NCI-H446 treated with DMSO at 0.1 percent for 48 hours (cell line): Measurements from ENCODE around the gene HABP4.
A peak's percentile ranks its signal among the peaks of the same experiment; 100 is the strongest.

Experiments used
- DNase-seq: peaks from one replicate; lab custom pipeline; 2025; lab: John Stamatoyannopoulos, UW

The HABP4 gene, protein sequence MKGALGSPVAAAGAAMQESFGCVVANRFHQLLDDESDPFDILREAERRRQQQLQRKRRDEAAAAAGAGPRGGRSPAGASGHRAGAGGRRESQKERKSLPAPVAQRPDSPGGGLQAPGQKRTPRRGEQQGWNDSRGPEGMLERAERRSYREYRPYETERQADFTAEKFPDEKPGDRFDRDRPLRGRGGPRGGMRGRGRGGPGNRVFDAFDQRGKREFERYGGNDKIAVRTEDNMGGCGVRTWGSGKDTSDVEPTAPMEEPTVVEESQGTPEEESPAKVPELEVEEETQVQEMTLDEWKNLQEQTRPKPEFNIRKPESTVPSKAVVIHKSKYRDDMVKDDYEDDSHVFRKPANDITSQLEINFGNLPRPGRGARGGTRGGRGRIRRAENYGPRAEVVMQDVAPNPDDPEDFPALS

DNA sequence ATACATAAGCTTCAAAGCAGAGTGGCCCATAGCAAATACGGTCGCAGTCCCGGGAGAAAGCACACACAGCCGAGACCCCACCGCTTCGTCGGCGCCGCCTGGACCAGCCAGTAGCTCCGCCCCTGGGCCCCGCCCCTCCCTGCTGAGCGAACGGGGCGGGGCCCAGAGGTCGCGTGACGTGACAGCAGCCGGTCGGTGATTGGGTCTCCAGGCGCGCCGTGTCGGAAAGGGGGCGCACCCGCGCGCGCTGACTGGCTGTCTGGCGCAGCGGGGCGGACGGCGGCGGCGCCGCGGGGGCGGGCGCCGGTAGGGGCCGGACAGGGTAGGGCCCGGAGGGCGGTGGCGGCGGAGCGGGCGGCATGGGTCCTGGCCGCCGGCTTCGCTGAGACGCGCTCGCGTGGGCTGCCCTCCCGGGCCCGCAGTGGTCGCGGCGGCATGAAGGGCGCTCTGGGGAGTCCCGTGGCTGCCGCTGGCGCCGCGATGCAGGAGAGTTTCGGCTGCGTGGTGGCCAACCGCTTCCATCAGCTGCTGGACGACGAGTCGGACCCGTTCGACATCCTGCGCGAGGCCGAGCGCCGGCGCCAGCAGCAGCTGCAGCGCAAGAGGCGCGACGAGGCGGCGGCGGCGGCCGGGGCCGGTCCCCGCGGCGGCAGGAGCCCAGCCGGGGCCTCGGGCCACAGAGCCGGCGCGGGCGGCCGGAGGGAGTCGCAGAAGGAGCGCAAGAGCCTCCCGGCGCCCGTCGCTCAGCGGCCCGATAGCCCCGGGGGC lies at the start of gene HABP4:
Gene HABP4 (plus strand): TSS at position 325 of the 768 bp plus-strand sequence. CDS start 111 bp downstream, at position 436.
- peak; percentile 71 for DNase-seq

DNA sequence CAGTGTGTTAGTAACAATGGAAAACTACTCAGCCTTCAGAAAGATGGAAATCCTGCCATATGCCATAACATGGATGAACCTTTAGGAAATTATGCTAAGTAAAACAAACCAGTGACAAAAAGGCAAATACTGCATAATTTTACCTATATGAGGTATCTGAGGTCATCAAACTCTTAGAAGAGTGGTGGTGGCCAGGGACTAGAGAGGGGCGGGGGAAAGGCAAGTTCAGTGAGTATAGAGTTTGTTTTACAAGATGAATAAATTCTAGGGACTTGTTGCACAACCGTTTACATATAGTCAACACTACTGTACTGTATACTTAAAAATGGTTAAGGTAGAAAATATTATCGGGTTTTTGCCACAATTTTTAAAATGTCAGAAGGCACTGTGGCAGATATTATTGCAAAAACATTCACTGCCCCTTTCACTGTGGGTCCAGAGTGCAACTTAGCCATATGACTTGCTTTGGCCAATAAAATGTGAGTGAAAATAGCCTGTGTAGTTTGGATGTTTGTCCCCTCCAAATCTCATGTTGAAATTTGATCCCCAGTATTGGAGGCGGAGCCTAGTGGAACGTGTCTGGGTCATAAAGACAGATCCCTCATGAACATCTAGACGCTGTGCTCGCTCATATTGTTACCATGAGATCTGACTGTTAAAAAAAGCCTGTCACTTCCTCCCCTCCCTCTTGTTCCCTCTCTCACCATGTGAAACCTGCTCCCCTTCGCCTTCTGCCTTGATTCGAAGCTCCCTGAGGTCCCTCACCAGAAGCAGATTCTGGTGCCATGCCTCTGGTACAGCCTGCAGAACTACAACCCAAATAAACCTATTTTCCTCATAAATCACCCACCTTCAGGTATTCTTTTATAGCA lies 41.3 kb upstream of the HABP4 start:
- no peak for DNase-seq

DNA sequence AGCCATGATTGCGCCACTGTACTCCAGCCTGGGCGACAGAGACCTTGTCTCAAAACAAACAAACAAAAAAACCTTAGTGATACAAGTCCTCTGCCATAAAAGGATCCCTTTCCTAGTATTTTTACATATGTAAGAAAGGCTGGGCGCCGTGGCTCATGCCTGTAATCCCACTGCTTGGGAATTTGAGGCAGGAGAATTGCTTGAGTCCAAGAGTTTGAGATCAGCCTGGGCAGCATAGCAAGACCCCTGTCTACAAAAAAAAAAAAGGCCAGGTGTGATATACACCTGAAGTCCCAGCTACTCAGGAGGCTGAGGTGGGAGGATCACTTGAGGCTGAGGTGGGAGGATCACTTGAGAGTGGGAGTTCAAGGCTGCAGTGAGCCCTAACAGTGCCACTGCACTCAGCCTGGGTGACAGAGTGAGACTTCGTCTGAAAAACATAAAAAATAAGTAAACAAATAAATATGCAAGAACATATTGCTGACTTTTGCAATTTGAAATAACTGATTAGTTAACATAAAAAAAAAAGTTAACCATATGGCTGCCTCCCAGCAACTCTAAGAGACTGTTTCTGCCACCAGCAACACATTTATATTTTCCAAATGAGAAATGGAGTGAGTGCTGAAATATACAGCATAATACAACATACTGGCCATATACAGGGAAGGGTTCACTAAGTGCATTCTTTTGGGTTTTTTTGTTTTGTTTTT lies 38.7 kb upstream of the HABP4 start:
- DNase-seq = no peak

DNA sequence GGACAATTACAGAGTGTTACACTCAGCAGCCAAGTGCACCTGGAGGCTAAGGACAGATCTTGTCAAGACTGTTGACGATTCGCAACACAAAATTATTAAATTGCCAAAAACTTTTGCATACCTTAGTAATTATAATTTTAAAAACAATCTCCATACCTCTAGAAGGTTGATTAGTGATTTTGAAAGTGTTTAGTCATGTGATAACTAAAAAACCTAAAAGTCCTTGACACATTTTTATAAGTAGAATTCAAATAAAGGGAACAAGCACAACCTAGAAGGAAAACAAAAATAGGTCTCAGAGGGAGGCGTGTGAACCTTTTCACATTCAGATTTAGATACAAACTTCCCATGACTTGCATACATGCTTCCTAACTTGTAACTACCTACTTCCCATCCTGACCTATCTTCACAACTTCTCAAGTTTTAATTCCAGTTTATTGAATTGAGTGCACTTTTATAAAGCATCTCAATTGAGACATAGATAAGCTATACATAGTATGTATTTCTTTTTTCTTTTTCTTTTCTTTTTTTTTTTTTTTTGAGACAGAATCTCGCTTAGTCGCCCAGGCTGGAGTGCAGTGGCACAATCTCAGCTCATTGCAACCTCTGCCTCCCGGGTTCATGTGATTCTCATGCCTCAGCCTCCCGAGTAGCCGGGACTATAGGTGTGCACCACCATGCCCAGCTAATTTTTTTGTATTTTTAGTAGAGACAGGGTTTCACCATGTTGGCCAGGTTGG lies 37.6 kb upstream of the HABP4 start:
- no peak for DNase-seq

DNA sequence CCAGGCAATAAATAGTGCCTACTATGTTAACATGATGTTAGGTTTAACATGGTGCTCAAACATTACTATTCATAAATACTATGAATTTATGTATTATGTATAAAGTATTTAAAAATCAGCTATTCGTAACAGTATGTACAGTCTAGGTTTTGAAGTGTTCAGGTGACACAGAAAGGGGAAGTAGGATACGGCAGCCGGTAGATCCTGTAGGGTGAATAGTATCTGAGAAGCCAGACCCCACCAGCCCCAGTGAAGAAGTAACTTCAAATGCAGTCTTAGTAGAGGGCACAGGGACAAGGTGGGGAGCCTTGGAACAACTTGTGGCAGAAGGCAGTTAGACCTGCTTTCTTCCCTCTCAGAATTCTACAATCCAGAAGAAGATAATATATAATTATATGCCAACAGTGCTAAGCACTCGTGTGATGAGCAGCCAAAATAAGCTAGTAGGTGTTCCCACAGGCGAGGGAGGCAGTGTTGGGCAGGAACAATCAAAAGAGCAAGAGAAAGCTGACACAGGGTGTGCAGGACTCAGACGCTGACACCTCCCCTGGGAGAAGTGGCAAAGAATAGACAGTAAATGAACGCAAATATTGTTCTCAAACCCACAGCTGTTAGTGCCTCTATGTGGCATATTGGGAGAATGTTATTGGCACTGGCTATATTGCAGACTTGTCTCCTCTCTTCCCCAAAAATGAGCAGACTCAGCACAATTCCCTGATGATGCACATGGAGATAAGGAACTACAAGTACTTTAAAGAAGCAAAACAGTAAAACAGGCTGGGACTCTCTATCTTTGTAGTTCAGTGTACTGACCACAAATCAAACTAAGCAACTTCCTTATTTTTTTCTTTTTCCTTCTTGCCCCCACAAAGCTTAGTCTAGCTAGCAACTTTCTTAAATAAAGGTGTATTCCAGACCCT lies 36.4 kb upstream of the HABP4 start:
- no peak for DNase-seq

DNA sequence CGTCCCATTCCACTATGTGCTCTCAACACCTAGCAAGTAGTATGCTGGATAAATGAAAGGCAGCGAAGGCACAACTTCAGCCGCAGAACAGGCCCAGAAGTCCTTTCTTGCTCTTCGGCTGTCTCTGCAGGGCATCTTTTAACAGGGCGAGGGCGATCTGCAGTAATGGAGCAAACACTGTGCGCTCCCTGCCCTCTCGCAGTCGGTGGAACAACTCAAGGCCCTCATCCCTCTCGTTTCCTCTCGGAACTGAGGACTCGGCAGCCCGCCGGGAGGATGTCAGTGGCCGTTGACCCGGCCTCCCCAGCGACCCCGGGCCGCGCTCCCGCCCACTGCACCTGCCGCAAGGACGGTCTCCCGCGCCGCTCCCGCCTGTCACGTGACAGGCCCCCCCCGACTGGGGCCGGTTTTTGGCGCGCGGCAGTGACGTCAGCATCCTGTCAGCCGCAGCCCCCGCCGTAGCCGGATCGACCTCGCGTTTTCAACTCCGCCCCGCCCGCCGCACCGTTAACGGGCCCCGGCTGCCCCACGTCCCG lies 32.9 kb upstream of the HABP4 start:
- DNase-seq = peak; percentile 54

DNA sequence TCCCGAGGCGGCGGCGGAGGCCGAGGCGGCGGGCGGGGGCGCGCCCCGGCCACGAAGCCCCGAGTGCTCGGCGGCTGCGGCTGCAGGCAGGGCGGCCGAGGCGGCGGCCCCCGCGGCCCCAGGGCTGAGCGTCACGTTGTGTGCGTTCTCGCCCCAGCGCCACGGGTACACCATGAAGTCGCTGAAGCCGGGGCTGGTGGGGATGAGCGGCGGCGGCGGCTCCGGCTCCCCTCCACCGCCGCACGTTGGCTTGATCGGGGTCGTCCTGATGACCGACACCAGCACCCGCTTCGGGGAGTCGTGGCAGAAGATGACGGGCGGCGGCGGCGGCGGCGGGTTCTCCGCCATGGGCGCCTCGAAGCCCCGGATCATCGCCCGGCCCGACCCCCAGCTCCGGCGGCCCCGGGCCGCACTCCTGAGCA lies 32.3 kb upstream of the HABP4 start:
- no peak for DNase-seq

DNA sequence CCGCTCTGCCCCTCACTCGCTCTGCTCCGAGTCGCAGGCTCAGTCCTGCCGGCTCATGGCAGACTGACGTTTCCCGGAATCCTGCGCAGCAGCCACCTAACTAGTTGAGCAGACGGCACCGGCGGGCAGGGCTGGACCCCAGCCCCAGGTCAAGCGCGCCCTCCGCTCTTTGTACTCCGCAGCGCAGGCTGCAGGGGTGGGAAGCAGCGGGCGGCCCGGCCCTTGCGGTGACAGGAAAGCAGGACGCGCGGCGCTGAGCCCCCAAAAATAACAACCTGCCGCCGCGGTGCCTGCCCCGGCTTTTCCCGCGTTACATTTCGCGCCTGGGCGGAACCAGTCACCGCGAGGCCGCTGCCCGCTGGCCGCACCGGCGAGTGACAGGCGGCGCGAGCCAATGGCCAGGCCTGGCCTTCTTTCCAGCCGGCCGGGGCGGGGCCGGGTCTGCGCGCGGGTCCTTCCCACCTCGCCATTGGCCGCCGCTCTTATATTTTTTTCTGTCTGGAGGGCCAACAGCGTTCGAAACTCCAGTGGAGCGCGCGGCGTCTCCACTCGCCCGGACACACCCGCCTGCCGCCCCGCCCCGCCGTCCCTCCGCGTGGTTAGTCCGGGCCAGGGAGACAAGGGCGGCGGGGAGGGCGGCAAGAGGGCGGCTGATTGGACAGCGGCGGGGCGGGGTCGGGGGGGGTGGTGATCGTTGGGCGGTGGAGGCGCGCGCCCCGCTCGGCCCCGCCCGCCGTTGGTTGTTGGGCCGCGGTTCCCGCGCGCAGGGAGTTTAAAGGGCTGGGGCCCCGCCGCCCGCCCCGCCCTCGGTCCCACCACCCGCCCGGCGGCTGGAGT lies 31.7 kb upstream of the HABP4 start, which contains the start of gene ZNF367:
Gene ZNF367 (minus strand): TSS at position 288 of the 837 bp plus-strand sequence. CDS start 338 bp downstream, outside the sequence.
- DNase-seq = peak; percentile 90

DNA sequence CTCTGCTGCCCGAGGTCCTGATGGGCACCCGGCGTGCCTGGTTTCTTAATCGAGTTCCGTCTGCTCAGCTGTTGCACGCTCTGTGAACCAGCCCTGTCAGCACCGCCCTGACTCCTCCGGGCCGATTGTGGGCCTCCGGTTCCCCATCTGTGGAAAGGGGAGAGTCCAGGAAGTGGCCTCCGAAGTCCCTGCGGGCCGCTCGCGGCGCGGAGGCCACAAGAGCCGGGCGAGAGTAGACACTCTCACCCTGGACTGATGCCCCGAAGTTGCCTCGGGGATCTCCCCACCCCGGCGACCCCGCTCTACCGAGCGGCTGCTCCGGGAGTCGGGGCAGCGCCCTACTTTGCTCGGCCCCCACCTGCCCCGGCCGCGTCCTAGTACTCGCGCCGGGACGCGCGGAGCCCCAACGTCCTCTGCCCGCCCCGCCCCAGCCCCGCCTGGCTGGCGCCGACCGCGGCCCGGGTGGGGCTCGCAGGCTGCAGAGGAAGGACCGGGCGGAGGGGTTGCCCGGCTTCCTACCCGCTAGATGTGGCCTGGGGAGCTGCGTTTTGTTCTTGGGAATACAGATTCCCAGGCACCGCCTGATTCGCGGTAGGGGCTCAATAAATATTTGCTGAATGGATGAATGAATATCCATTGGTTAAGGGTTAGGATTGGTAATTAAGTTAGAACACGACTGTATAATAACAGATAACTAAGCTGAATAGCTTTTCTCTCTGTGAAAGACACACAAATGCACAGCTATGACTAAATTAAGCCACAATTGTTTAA lies 30.9 kb upstream of the HABP4 start:
- peak; percentile 67 for DNase-seq

DNA sequence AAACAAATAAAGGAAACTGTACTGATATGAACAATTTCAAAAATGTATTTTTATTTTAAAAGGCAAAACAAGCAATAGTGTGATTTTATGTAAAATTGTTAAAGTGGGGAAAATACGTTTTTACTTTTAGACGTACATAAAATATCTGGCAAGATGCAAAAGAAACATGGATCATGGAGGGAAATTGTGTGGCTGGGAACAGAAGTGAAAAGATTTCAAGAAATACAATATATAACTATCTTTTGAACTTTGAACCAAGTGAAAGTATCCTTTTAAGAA lies 30.3 kb upstream of the HABP4 start:
- no peak for DNase-seq

DNA sequence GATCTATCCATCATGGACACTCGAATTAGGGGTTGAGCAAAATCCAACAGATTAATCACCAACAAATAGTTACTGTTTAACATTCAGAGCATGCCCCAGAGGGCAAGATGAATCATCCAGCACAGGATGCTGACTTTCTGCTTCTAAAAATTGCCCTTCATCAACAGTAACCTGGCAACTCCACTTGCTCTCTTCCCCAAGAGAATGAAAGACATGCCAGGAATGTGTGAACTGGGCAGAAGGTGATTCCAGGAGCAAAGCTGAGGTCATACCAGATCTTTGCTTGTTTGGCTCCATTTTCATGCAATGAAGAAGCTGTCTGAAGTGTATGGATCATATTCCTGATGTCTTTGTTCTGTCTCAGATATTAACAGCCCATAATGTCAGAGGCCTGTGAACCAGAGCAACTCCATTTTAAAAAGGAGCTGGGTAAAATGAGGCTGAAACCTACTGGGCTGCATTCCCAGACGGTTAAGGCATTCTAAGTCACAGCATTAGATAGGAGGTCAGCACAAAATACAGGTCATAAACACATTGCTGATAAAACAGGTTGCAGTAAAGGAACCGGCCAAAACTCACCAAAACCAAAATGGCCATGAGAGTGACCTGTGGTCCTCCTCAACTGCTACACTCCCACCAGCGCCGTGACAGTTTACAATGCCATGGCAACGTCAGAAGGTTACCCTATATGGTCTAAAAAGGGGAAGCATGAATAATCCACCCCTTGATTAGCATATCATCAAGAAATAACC lies 29.3 kb upstream of the HABP4 start:
- peak; percentile 80 for DNase-seq

DNA sequence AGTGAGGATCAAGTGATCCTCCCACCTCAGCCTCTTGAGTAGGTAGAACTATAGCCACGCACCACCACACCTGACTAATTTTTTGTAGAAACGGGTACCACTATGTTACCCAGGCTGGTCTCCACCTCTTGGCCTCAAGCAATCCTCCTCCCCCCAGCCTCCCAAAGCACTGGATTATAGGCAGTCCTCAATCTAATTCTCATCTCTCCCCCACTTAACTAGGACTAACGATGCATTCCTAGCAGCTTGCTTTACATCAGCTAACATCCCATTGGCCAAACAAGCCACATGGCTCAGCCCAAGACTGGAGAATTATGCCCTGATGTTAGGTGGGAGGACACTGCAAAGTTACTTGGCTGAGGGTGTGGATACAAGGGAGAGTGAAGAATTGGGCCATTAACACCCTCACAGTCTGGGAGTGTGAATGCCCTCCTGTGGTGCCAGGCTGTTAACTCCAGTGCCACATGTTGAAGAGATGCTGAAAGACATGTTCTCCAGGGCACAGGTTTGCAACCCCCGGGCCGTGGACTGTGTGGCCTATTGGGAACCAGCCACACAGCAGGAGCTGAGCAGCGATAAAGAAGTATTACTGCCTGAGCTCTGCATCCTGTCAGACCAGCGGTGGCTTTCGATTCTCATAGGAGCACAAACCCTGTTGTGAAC lies 26.5 kb upstream of the HABP4 start:
- DNase-seq = no peak

DNA sequence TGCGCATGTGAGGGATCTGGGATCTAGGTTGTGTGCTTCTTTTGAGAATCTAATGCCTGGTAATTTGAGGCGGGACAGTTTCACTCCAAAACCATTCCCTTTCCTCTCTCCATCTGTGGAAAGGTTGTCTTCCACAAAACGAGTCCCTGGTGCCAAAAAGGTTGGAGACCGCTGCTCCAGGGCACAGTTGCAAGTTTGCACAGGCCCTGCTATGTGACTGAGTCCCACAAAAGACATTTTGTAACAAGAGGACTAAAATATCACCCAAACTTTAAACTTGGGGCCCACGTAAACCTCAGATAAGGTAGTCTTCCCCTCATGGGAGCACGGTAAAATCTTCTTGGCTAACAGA lies 26.0 kb upstream of the HABP4 start:
- DNase-seq = no peak

DNA sequence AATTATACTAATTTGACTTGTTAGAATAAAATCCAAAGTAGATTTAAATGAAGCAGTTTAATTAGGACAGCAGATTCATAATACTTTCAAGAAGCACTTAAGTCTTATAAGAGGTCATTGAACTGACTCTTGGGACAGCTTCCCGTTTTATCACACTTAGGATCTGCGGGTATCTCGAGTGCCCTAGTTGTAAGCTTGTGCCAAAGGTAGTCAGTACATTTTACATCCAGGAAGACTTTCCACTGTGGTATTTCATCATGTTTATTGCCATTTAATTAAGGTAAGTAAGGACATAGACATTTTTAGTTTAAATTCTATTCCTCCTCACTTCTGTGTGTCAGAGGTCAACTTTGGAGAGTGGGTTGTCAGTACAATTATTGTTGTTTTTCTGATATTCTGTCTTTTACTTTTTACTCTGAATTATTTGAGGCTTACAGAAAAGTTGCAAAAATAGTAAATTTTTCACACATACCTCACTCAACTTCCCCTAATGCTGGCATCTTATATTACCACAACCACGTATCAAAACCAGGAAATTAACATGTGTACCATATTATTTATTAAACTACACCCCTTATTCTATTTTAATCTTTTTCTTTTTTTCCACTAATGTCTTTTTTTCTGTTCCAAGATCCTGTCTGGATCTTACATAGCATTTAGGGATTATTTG lies 24.3 kb upstream of the HABP4 start:
- no peak for DNase-seq

DNA sequence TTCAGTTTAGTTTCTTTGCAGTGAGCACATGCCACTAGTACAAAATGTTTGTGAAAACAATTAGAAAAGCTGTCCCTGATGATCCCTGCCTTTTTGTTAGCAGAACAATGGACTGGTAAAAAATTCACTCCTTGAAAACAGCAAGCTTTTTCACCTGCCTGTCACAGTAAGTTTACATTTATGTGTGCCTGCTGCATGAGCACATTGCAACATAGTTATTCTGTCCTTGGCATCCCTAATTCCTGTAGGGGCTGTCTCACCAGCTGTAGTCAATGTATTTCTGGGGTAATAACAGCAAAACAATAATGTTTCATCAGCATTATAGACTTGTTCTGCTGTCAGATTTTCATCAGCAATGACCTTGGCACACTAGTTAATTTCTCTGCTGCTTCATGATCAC lies 20.2 kb upstream of the HABP4 start:
- no peak for DNase-seq

DNA sequence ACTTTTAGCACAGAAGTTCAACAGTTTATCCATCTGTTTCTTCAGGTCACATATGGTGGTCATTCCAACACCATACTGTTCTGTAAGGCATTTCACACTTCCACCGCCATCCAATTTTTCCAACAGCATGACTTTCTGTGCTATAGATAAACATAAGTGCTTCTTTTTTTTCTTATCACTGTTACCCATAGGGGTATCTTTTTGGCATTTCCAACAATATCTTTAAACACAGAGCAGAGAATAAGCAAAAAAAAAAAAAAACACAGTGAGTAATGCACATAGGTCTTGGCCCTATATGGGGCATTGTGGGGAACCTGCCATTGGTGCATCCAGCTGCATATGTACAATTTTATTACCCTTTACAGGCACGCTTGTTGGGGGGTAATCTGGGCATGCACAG lies 19.6 kb upstream of the HABP4 start:
- no peak for DNase-seq
